Retinal pigment epithelial cell (primary cell): ENCODE measurements around the gene CAPN1.
"Not testable (repeated sequence)": the region's sequence is repeated elsewhere in the genome, so short reads cannot be mapped to it uniquely, and the experiment has no call there.

ENCODE experiments used
- DNase-seq: peaks from one replicate; pipeline ENCODE4 v3.0.0-alpha.2; 2010; ENCODE audit warnings: low read depth
- H3K4me3 ChIP-seq: 2 replicates; pipeline ENCODE4 v1.5.1; 2011; ENCODE audit warnings: mild to moderate bottlenecking, low read length, control low read depth, moderate library complexity
- TF ChIP-seq, protein P1 (sequence below): conservative IDR thresholded peaks from 2 replicates; pipeline ENCODE4 v1.5.1; 2011; ENCODE audit warnings: low read depth, low read length, control low read depth, inconsistent platforms

CAPN1 gene

DNA sequence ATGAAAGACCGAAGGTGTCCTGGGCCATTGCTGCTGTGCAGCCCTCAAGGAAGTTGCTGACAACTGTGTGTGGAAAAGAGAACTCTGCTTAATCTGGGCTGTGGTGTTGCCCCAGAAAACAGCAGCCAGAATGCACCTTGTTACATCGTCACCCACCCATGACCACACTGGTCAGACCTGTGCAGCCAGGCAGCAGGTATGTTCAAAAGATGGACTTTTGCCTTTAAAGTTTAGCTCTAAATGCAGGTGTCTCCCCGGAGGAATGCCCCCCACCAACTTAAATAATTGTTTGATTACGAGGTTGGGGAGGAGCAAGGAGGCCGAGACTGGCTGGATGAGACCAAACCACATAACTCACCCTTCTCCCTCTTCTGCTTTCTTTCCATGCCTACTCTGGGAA lies 64.8 kb downstream of the CAPN1 start:
- DNase-seq, result no peak
- TF ChIP-seq, protein P1, sequence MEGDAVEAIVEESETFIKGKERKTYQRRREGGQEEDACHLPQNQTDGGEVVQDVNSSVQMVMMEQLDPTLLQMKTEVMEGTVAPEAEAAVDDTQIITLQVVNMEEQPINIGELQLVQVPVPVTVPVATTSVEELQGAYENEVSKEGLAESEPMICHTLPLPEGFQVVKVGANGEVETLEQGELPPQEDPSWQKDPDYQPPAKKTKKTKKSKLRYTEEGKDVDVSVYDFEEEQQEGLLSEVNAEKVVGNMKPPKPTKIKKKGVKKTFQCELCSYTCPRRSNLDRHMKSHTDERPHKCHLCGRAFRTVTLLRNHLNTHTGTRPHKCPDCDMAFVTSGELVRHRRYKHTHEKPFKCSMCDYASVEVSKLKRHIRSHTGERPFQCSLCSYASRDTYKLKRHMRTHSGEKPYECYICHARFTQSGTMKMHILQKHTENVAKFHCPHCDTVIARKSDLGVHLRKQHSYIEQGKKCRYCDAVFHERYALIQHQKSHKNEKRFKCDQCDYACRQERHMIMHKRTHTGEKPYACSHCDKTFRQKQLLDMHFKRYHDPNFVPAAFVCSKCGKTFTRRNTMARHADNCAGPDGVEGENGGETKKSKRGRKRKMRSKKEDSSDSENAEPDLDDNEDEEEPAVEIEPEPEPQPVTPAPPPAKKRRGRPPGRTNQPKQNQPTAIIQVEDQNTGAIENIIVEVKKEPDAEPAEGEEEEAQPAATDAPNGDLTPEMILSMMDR, result no peak
- H3K4me3 ChIP-seq, result no peak overlapping the region

DNA sequence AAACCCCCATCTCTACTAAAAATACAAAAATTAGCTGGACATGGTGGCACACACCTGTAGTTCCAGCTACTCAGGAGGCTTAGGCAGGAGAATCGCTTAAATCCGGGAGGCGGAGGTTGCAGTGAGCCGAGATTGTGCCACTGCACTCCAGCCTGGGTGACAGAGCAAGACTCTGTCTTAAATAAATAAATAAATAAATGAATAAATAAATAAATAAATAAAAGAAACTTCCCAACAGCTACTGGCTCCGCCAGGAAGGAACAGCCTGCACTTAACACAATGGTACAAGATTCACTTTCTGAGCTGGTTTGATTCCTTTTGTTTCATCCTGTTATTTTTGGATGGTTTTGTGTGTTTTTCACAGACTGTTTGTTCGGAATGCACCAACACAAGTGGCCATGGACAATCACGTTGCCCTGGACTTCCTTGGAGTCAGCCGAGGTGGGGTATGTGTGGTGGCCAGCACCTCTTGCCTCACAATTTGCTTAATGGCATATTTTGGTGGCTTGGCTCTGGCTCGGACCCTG lies 66.5 kb downstream of the CAPN1 start:
- H3K4me3 ChIP-seq, DNase-seq: not testable (repeated sequence)

DNA sequence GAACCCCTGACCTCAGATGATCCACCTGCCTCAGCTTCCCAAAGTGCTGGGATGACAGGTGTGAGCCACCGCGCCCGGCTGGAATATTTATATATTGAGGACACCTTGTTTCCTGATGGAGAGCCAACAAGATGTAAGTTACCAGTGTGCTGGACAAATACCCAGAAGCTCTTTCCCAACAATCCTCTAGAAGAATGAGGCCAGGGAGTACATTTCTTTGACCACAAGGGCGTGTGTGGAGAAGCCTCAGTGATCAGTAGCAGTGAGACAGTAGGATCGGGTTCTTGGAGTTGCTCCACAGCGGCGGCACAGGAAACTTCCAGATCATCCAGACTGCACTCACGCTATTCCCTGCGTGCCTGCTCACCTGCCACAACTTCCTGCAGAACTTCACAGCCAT lies 69.7 kb downstream of the CAPN1 start:
- DNase-seq, result no peak
- TF ChIP-seq, protein P1, result no peak

DNA sequence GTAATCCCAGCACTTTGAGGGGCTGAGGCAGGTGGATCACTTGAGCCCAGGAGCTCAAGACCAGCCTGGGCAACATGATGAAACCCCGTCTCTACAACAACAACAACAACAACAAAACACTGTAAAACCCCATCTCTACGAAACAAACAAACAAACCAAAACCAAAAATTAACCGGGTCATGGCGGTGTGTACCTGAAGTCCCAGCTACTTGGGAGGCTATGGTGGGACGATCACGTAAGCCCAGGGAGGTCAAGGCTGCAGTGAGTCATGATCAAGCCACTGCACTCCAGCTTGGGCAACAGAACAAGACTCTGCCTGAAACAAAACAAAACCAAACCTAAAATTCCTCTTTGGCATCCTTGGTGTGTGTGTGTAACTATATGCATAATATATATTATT lies 73.0 kb downstream of the CAPN1 start:
- DNase-seq, result no peak
- no peak overlapping the region for H3K4me3 ChIP-seq
- TF ChIP-seq, protein P1, result no peak

More for the DNA sequence above, 69.7 kb downstream of the CAPN1 start:
- H3K4me3 ChIP-seq, result no peak overlapping the region

DNA sequence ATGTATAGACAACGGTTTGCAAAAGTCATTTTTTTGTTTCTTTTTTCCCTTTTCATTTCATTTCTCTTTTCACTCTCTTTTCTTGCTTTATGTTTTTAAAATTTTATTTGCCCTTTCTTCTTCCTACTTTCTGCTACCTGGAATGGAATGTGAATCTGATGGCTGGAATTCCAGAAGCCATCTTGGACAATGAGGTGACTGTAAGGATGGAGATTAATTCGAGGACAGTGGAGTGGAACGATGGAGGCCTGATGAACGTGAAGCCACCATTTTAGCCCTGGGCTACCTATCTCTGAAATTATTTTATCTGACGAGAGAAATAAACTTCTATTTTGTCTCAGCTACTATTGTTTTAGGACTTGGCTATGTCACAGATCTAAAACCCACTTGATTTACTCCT lies 77.3 kb downstream of the CAPN1 start:
- TF ChIP-seq, protein P1, result no peak
- DNase-seq, result no peak
- H3K4me3 ChIP-seq, result no peak overlapping the region

DNA sequence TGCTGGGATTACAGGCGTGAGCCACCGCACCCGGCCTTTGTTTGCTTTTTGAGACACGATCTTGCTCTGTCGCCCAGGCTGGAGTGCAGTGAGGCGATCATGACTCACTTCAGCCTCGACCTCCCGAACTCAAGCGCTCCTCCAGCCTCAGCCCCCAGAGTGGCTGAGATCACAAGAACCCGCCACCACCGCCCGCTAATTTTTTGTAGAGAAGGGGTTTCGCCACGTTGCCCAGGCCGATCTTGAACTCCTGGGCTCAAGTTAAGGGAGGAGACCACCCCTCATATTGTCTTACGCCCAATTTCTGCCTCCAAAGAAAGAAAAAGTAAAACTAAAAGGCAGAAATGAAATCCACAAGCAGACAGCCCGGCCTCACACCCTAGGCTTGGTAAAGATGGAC lies 78.6 kb downstream of the CAPN1 start:
- no peak for DNase-seq
- no peak overlapping the region for H3K4me3 ChIP-seq
- TF ChIP-seq, protein P1, result no peak

DNA sequence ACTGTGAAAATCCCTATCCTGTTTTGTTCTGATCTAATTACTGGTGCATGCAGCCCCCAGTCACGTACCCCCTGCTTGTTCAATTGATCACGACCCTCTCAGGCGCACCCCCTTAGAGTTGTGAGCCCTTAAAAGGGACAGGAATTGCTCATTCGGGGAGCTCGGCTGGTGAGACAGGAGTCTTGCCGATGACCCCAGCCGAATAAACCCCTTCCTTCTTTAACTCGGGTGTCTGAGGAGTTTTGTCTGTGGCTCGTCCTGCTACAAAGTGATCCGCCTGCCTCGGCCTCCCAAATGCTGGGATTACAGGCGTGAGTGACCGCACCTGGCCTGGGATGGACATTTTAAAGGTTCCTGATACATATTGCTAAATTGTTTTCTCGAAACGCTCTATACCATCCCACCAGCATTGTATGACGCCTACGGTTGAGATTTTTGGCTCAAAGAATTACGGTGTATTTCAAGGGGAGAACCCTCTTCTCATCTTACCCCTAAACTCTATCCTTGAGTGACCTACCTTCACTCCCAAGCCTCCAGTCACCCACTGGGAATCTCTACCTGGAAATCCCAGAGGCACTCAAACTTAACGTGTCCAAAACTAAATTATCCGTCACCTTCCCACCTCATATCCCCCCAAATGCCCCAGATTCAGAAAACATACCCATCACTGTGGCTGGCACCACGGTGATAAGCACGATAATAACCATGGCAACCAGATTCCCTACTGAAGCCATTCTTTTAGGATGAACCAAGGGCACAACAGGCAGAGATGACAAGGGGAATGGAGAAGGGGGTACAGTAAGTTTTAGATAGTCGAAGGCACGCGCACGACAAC lies 79.2 kb downstream of the CAPN1 start:
- DNase-seq, result no peak
- H3K4me3 ChIP-seq, result peak overlapping the region; percentile 85
- TF ChIP-seq, protein P1, result no peak
